Upper lobe of left lung (tissue), 4 donors: ENCODE measurements around the gene OTOS.

Experiments
- POLR2AphosphoS5 ChIP-seq, 2 donors: sonication (generic); formaldehyde crosslinking; IDR thresholded peaks; one replicate each; pipeline ENCODE4 v1.5.1; 2017; ENCODE audit warnings: antibody characterized with exemption in 2 of 2
- TF ChIP-seq, protein P1 (sequence below), 6 experiments: fragments of 450-650 bp in 4 of 6; fragments of 200-600 bp in 2 of 6; sonication (generic) in 2 of 6; IDR thresholded peaks; one replicate each; pipeline ENCODE4 v1.5.1; 2016 to 2019; ENCODE audit warnings: antibody characterized with exemption in 6 of 6

DNA sequence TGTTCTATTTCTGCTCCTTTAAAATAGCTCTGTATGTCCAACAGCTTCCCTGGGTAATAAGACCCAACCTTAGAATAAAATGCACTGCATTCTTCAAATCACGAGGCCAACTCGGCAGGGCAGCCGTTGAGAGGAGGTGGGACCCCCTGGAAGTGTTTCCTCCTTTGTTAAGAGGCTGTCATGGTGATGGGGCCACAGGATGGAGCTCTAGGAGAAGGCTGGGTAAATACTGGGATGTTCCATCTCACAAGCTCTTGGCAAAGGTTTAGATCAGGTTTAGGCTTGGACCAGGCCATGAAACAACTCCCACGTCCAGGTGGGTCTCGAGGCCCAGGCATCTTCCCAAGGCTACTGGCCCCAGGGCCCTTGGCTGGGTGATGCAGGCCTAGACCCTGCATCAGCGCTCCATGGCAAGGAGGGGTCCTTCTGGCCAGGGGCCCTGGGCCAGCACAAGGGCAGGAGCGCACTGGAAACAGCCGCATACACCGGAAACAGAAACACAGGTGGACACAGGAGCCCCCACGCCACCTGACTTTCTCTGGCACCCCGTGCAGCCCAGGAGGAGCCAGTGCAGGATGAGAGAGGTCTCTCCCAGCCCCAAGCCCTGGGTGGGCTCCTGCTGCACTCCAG, 38.8 kb upstream of the OTOS start:
- no peak for TF ChIP-seq POLR2AphosphoS5 (IDR thresholded peaks at IDR 0.05)
- TF ChIP-seq, protein P1, sequence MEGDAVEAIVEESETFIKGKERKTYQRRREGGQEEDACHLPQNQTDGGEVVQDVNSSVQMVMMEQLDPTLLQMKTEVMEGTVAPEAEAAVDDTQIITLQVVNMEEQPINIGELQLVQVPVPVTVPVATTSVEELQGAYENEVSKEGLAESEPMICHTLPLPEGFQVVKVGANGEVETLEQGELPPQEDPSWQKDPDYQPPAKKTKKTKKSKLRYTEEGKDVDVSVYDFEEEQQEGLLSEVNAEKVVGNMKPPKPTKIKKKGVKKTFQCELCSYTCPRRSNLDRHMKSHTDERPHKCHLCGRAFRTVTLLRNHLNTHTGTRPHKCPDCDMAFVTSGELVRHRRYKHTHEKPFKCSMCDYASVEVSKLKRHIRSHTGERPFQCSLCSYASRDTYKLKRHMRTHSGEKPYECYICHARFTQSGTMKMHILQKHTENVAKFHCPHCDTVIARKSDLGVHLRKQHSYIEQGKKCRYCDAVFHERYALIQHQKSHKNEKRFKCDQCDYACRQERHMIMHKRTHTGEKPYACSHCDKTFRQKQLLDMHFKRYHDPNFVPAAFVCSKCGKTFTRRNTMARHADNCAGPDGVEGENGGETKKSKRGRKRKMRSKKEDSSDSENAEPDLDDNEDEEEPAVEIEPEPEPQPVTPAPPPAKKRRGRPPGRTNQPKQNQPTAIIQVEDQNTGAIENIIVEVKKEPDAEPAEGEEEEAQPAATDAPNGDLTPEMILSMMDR (IDR thresholded peaks at IDR 0.05), result no peak
